Naive thymus-derived CD4-positive, alpha-beta T cell (primary cell): Measurements from ENCODE around the gene SLC34A1. TPM values are rescaled to one million over a fixed set of nuclear protein-coding genes. Genes with fewer than 3 reads are reported as not detected.

Source experiments
- ATAC-seq: fragments of 150-1000 bp; cut with Tn5 transposase; 2 replicates; pipeline ENCODE4 v1.10.0; 2021; ENCODE audit warnings: mild to moderate bottlenecking, moderate library complexity
- CTCF ChIA-PET: fragments of 350-600 bp; sonication (Branson Sonifier 250); formaldehyde crosslinking; loops from one replicate; lab custom pipeline; 2021; ENCODE audit warnings: antibody characterized with exemption; lab: Charles Lee
- POLR2A ChIA-PET: fragments of 350-600 bp; sonication (Branson Sonifier 250); formaldehyde crosslinking; loops from one replicate; lab custom pipeline; 2021; ENCODE audit warnings: antibody characterized with exemption, inconsistent platforms; lab: Charles Lee
- DNase-seq, 9 donors: peaks; one replicate each; pipeline versions ENCODE4 v3.0.0 to v3.0.0-alpha.2; 2020 to 2022; ENCODE audit warnings: mixed read lengths in 1 of 9
- H3K27ac ChIP-seq: one replicate; pipeline ENCODE4 v1.7.0; 2013; ENCODE audit warnings: mild to moderate bottlenecking, low read depth, low read length, moderate library complexity
- H3K27me3 ChIP-seq, 2 donors: one replicate each; pipeline ENCODE4 v1.7.0; 2013; ENCODE audit warnings: low read length in 2 of 2, mild to moderate bottlenecking in 2 of 2, moderate library complexity in 2 of 2; ENCODE audit not compliant: control insufficient read depth in 2 of 2, insufficient read depth in 2 of 2
- H3K36me3 ChIP-seq, 3 experiments: 1 replicate in 2 of 3; 2 replicates in 1 of 3; pipeline ENCODE4 v1.7.0; 2013; ENCODE audit warnings: low read length in 3 of 3, mild to moderate bottlenecking in 3 of 3, moderate library complexity in 1 of 3; ENCODE audit not compliant: insufficient read depth in 3 of 3, control insufficient read depth in 2 of 3
- H3K4me1 ChIP-seq, 2 donors: one replicate each; pipeline ENCODE4 v1.7.0; 2013; ENCODE audit warnings: low read length in 2 of 2, mild to moderate bottlenecking in 2 of 2, moderate library complexity in 1 of 2; ENCODE audit not compliant: control insufficient read depth in 2 of 2, insufficient read depth in 2 of 2
- H3K4me3 ChIP-seq: 2 replicates; pipeline ENCODE4 v1.7.0; 2013; ENCODE audit warnings: mild to moderate bottlenecking, low read length
- H3K9me3 ChIP-seq, 3 experiments: 1 replicate in 2 of 3; 2 replicates in 1 of 3; pipeline ENCODE4 v1.7.0; 2013; ENCODE audit warnings: low read length in 3 of 3; ENCODE audit not compliant: control insufficient read depth in 2 of 3
- H3K27ac Mint-ChIP-seq, 9 donors: one replicate each; pipeline ENCODE4 v1.8.0; 2020 to 2022; ENCODE audit warnings: mixed read lengths in 9 of 9, mild to moderate bottlenecking in 8 of 9, moderate library complexity in 5 of 9, inconsistent platforms in 2 of 9
- H3K27me3 Mint-ChIP-seq, 5 donors: one replicate each; pipeline ENCODE4 v1.8.0; 2021 to 2022; ENCODE audit warnings: mixed read lengths in 5 of 5, mild to moderate bottlenecking in 1 of 5
- H3K36me3 Mint-ChIP-seq, 5 donors: one replicate each; pipeline ENCODE4 v1.8.0; 2020 to 2022; ENCODE audit warnings: mixed read lengths in 5 of 5, mild to moderate bottlenecking in 3 of 5, inconsistent platforms in 1 of 5
- H3K4me1 Mint-ChIP-seq, 7 donors: one replicate each; pipeline ENCODE4 v1.8.0; 2020 to 2022; ENCODE audit warnings: mixed read lengths in 7 of 7, mild to moderate bottlenecking in 3 of 7, inconsistent platforms in 1 of 7
- H3K4me3 Mint-ChIP-seq, 10 donors: one replicate each; pipeline ENCODE4 v1.8.0; 2020 to 2022; ENCODE audit warnings: mild to moderate bottlenecking in 10 of 10, mixed read lengths in 10 of 10, moderate library complexity in 6 of 10, inconsistent platforms in 2 of 10
- H3K9me3 Mint-ChIP-seq, 11 donors: one replicate each; pipeline ENCODE4 v1.8.0; 2020 to 2022; ENCODE audit warnings: mixed read lengths in 11 of 11, mild to moderate bottlenecking in 4 of 11, inconsistent platforms in 1 of 11, moderate library complexity in 1 of 11
- intact Hi-C, 2 donors: fragments of 100-400 bp; cut with micrococcal nuclease; formaldehyde crosslinking; loops; one replicate each; pipeline ENCODE4 v1.15.1; 2023
- polyA plus RNA-seq, 2 donors: library from polyadenylated mRNA; unstranded; fragments of 300-500 nt; fragmentation: Illumina TruSeq; gene quantifications; one replicate each; pipeline ENCODE4 v1.2.3, GENCODE V29; 2021
- total RNA-seq, 6 experiments: library from RNA in 5 of 6; stranded (reverse) in 5 of 6; gene quantifications; 1 replicate in 5 of 6; 2 replicates in 1 of 6; pipeline ENCODE4 v1.2.3 and lab custom pipeline; 2021 to 2026

The SLC34A1 gene
- under 1 TPM in 2 of 5 experiments, not detected in 3; 0.27 to 0.29 TPM for total RNA-seq
- polyA plus RNA-seq: not detected
- not detected for total RNA-seq (lab: John Stamatoyannopoulos, UW)

- H3K4me1 Mint-ChIP-seq: peaks cover 33 to 54% (median 43%) of the 10 kb centered on the region in 7 donors
These were observed at the start of gene SLC34A1 for GRCh38 chr5:177384134-177384533. SLC34A1 (plus strand) TSS chr5:177384434; CDS start chr5:177385742, 1,308 bp downstream.

GRCh38 chr5:177334781-177335700 is 49.2 kb upstream of the SLC34A1 start:
- H3K9me3 ChIP-seq: no peaks in the 10 kb centered on the region
- DNase-seq (no peak), ATAC-seq (no peak)
- Mint-ChIP-seq H3K4me3 (no peak overlapping the region), H3K36me3 (peaks cover 23 to 55% (median 26%) of the 10 kb centered on the region in 5 donors), H3K27me3 (no peaks in the 10 kb centered on the region), H3K4me1 (peaks cover 8 to 26% (median 13%) of the 10 kb centered on the region in 7 donors), H3K27ac (no peak overlapping the region), H3K9me3 (peaks cover 0 to 3% (median 0%) of the 10 kb centered on the region in 11 donors)
- H3K27me3 ChIP-seq: no peaks in the 10 kb centered on the region
- no peaks in the 10 kb centered on the region for H3K4me1 ChIP-seq
- intact Hi-C loops: no loop called here
- ChIA-PET POLR2A (no interaction called here), CTCF (no interaction called here)
- no peak overlapping the region for H3K27ac ChIP-seq
- no peak overlapping the region for H3K4me3 ChIP-seq
- H3K36me3 ChIP-seq: peaks cover 0 to 100% (median 44%) of the 10 kb centered on the region in 3 experiments

More at GRCh38 chr5:177384134-177384533, at the start of gene SLC34A1:
- no peak for ATAC-seq
- H3K27ac ChIP-seq: no peak within 1 kb of the TSS
- Mint-ChIP-seq H3K27ac (peak within 1 kb of the TSS in 4 of 9 donors; percentile 6 to 80 (median 42)), H3K9me3 (peaks cover 0 to 2% (median 0%) of the 10 kb centered on the region in 11 donors), H3K4me3 (peak within 1 kb of the TSS in 2 of 10 donors; percentile 4 to 37), H3K36me3 (no peaks in the 10 kb centered on the region), H3K27me3 (peaks cover 0 to 4% (median 0%) of the 10 kb centered on the region in 5 donors)
- intact Hi-C loops: no loop called here
- H3K36me3 ChIP-seq: no peaks in the 10 kb centered on the region
- H3K9me3 ChIP-seq: no peaks in the 10 kb centered on the region
- DNase-seq: no peak
- POLR2A ChIA-PET: interaction anchor here (2.1 to 7.3 kb wide), 4 partner anchors 11 to 42 kb away, joined by 7 to 52 read pairs (median 8); partner anchors contain the start of gene GRK6
- H3K27me3 ChIP-seq: no peaks in the 10 kb centered on the region
- no peak within 1 kb of the TSS for H3K4me3 ChIP-seq
- peaks cover 18 to 26% of the 10 kb centered on the region in 2 donors for H3K4me1 ChIP-seq
- CTCF ChIA-PET: interaction anchor here (0.7 to 4.6 kb wide), 5 partner anchors 13 to 270 kb away, joined by 3 to 75 read pairs (median 5); partner anchors contain the start of gene MXD3

- intact Hi-C loops: no loop called here
- no peak for ATAC-seq
- H3K27ac Mint-ChIP-seq: peak overlapping the region in 1 of 9 donors; percentile 68
- no peaks in the 10 kb centered on the region for H3K4me1 ChIP-seq
- no peaks in the 10 kb centered on the region for H3K9me3 ChIP-seq
- no peaks in the 10 kb centered on the region for H3K27me3 ChIP-seq
- ChIA-PET CTCF (interaction anchor here (0.8 kb wide), 1 partner anchor 54 kb away, joined by 3 read pairs; no protein-coding TSS in a partner anchor), POLR2A (no interaction called here)
- no peak for DNase-seq
- H3K27ac ChIP-seq: no peak overlapping the region
- H3K4me3 Mint-ChIP-seq: no peak overlapping the region
- H3K27me3 Mint-ChIP-seq: no peaks in the 10 kb centered on the region
- H3K36me3 ChIP-seq: peaks cover 0 to 98% (median 44%) of the 10 kb centered on the region in 3 experiments
- peaks cover 9 to 20% (median 12%) of the 10 kb centered on the region in 7 donors for H3K4me1 Mint-ChIP-seq
- peaks cover 0 to 3% (median 0%) of the 10 kb centered on the region in 11 donors for H3K9me3 Mint-ChIP-seq
- H3K36me3 Mint-ChIP-seq: peaks cover 18 to 51% (median 24%) of the 10 kb centered on the region in 5 donors
- H3K4me3 ChIP-seq: no peak overlapping the region
These were observed 48.6 kb upstream of the SLC34A1 start for GRCh38 chr5:177335701-177336065.

GRCh38 chr5:177336112-177336511 is 48.1 kb upstream of the SLC34A1 start:
- DNase-seq (peak in 1 of 9 donors; percentile 19), ATAC-seq (peak; percentile 71)
- CTCF ChIA-PET: interaction anchor here (0.8 kb wide), 1 partner anchor 53 kb away, joined by 3 read pairs; no protein-coding TSS in a partner anchor
- peaks cover 0 to 3% (median 0%) of the 10 kb centered on the region in 11 donors for H3K9me3 Mint-ChIP-seq
- peaks cover 17 to 49% (median 23%) of the 10 kb centered on the region in 5 donors for H3K36me3 Mint-ChIP-seq
- H3K27ac Mint-ChIP-seq: peak overlapping the region in 2 of 9 donors; percentile 19 to 68
- no peaks in the 10 kb centered on the region for H3K9me3 ChIP-seq
- peaks cover 8 to 18% (median 12%) of the 10 kb centered on the region in 7 donors for H3K4me1 Mint-ChIP-seq
- POLR2A ChIA-PET: no interaction called here
- no peak overlapping the region for H3K4me3 ChIP-seq
- H3K4me1 ChIP-seq: no peaks in the 10 kb centered on the region
- no peaks in the 10 kb centered on the region for H3K27me3 Mint-ChIP-seq
- H3K27ac ChIP-seq: no peak overlapping the region
- no peak overlapping the region for H3K4me3 Mint-ChIP-seq
- no peaks in the 10 kb centered on the region for H3K27me3 ChIP-seq
- H3K36me3 ChIP-seq: peaks cover 0 to 93% (median 44%) of the 10 kb centered on the region in 3 experiments
- intact Hi-C loops: no loop called here

- Histone ChIP-seq H3K27ac (no peak overlapping the region), H3K4me3 (no peak overlapping the region), H3K4me1 (no peaks in the 10 kb centered on the region), H3K27me3 (no peaks in the 10 kb centered on the region), H3K36me3 (peaks cover 5 to 93% (median 50%) of the 10 kb centered on the region in 3 experiments), H3K9me3 (no peaks in the 10 kb centered on the region)
- H3K27me3 Mint-ChIP-seq: no peaks in the 10 kb centered on the region
- peak overlapping the region in 2 of 9 donors; percentile 19 to 56 for H3K27ac Mint-ChIP-seq
- H3K9me3 Mint-ChIP-seq: peaks cover 0 to 3% (median 0%) of the 10 kb centered on the region in 11 donors
- ATAC-seq (no peak), DNase-seq (no peak)
- H3K36me3 Mint-ChIP-seq: peaks cover 17 to 49% (median 26%) of the 10 kb centered on the region in 5 donors
- ChIA-PET CTCF (no interaction called here), POLR2A (no interaction called here)
- intact Hi-C loops: no loop called here
- H3K4me1 Mint-ChIP-seq: peaks cover 8 to 19% (median 16%) of the 10 kb centered on the region in 7 donors
- H3K4me3 Mint-ChIP-seq: no peak overlapping the region
These were observed 47.4 kb upstream of the SLC34A1 start for GRCh38 chr5:177336603-177337494.
